HCT116 (cell line): ENCODE results near the gene CENPS.

ENCODE experiments used
- CTCF ChIP-seq, 3 experiments: fragments of 200-600 bp in 1 of 3; sonication (generic) in 1 of 3; IDR thresholded peaks in 2 of 3; conservative IDR thresholded peaks in 1 of 3; 2 replicates each; pipeline ENCODE4 v1.5.1; 2012 to 2017; ENCODE audit warnings: low read depth in 2 of 3, low read length in 2 of 3, antibody characterized with exemption in 1 of 3, borderline replicate concordance in 1 of 3, control low read depth in 1 of 3, mild to moderate bottlenecking in 1 of 3, mixed read lengths in 1 of 3, mixed run types in 1 of 3, moderate library complexity in 1 of 3; ENCODE audit not compliant: insufficient read depth in 1 of 3
- EZH2 ChIP-seq: fragments of 200-600 bp; sonication (generic); IDR thresholded peaks from 2 replicates; pipeline ENCODE4 v1.6.1; 2017; ENCODE audit warnings: antibody characterized with exemption, mixed run types
- EZH2phosphoT487 ChIP-seq: fragments of 200-600 bp; IDR thresholded peaks from 2 replicates; pipeline ENCODE4 v1.6.1; 2018; ENCODE audit warnings: antibody characterized with exemption, borderline replicate concordance
- POLR2A ChIP-seq: IDR thresholded peaks from 2 replicates; pipeline ENCODE4 v1.7.0; 2011; ENCODE audit warnings: borderline replicate concordance; ENCODE audit not compliant: insufficient read depth, insufficient read length; ENCODE audit errors: extremely low read depth
- POLR2AphosphoS5 ChIP-seq: IDR thresholded peaks from 2 replicates; pipeline ENCODE4 v1.6.1; 2011; ENCODE audit warnings: mild to moderate bottlenecking, low read depth, low read length, moderate library complexity
- RAD21 ChIP-seq: IDR thresholded peaks from 2 replicates; pipeline ENCODE4 v1.6.1; 2012; ENCODE audit warnings: low read depth, mild to moderate bottlenecking

DNA sequence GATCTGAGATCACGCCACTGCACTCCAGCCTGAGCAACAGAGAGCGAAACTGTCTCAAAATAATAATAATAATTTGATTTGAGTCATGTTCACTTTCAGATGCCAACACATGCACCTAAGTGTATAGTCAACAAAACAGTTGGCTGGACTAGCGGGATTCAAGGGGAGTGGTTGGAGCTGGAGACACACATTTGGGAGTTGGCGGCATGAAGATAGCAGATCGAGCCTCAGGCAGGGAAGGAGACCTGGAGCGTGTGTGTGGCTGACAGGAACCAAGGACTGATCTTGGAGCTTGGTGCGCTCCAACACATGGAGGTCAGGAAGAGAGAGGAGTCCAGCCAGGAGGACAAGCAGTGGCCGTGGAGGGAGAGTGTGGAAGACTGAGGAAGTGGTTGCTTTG is 46.0 kb upstream of the CENPS start:
- TF ChIP-seq CTCF (IDR thresholded peaks at IDR 0.05 in 2 of 3, conservative IDR thresholded peaks at IDR 0.05 in 1 of 3; ENCODE audit: borderline replicate concordance in 1 of 3, insufficient read depth in 1 of 3, low read depth in 2 of 3, low read length in 2 of 3) (no peak), EZH2 (no peak), POLR2AphosphoS5 (no peak), RAD21 (no peak), EZH2phosphoT487 (no peak), POLR2A (no peak)
